Upper lobe of left lung (tissue), 6 donors: ENCODE data around the gene PPM1N. TPM values are rescaled to one million over a fixed set of nuclear protein-coding genes. Genes with fewer than 3 reads are reported as not detected.

Experiments
- ATAC-seq, 2 donors: fragments of 200-7000 bp; cut with Tn5 transposase; one replicate each; pipeline ENCODE4 v1.9.1; 2022; ENCODE audit warnings: mild to moderate bottlenecking in 2 of 2, moderate library complexity in 2 of 2; ENCODE audit not compliant: low FRiP score in 2 of 2
- DNase-seq, 2 donors: peaks; one replicate each; pipeline ENCODE4 v3.0.0-alpha.2; 2019 to 2020
- H3K27ac ChIP-seq, 4 donors: fragments of 200-600 bp; sonication (generic); one replicate each; pipeline ENCODE4 v1.5.1; 2016 to 2019
- H3K27me3 ChIP-seq, 4 donors: fragments of 200-600 bp; sonication (generic); one replicate each; pipeline ENCODE4 v1.5.1; 2017 to 2019
- H3K36me3 ChIP-seq, 4 donors: fragments of 200-600 bp; sonication (generic); one replicate each; pipeline ENCODE4 v1.5.1; 2016 to 2019
- H3K4me1 ChIP-seq, 4 donors: fragments of 200-600 bp; sonication (generic); one replicate each; pipeline ENCODE4 v1.5.1; 2018 to 2019
- H3K4me3 ChIP-seq, 4 donors: fragments of 200-600 bp; sonication (generic); one replicate each; pipeline ENCODE4 v1.5.1; 2017 to 2019; ENCODE audit warnings: mild to moderate bottlenecking in 2 of 4, moderate library complexity in 1 of 4
- H3K9me3 ChIP-seq, 4 donors: fragments of 200-600 bp; sonication (generic); one replicate each; pipeline ENCODE4 v1.5.1; 2018 to 2019
- EP300 ChIP-seq, 4 donors: sonication (generic); formaldehyde crosslinking; IDR thresholded peaks; one replicate each; pipeline ENCODE4 v1.5.1; 2017; ENCODE audit warnings: antibody characterized with exemption in 4 of 4, control low read depth in 2 of 4
- POLR2A ChIP-seq, 4 donors: fragments of 450-650 bp; IDR thresholded peaks; one replicate each; pipeline ENCODE4 v1.5.1; 2016 to 2017; ENCODE audit warnings: antibody characterized with exemption in 4 of 4, mild to moderate bottlenecking in 2 of 4
- POLR2AphosphoS5 ChIP-seq, 2 donors: sonication (generic); formaldehyde crosslinking; IDR thresholded peaks; one replicate each; pipeline ENCODE4 v1.5.1; 2017; ENCODE audit warnings: antibody characterized with exemption in 2 of 2
- WGBS, 2 donors: methylation state at CpG; one replicate each; pipeline ENCODE4 v1.1.5; 2017 to 2018; 5-methylcytosine and 5-hydroxymethylcytosine counted together
- total RNA-seq, 6 donors: library from RNA; depleted of rRNA in 4 of 6; stranded (reverse); fragments of >200 nt in 4 of 6; gene quantifications; one replicate each; pipeline versions ENCODE4 v1.1.0 to v1.2.1, GENCODE V29; 2016 to 2021
- TF ChIP-seq, protein P1 (sequence below), 6 experiments: fragments of 450-650 bp in 4 of 6; fragments of 200-600 bp in 2 of 6; sonication (generic) in 2 of 6; IDR thresholded peaks; one replicate each; pipeline ENCODE4 v1.5.1; 2016 to 2019; ENCODE audit warnings: antibody characterized with exemption in 6 of 6
- donor health status: DM: no; HTN: no; CAD: no; lungs with moderate emphysema.
- donor health status: DM: no; HTN: yes; CAD: no; lungs with severe emphysema.

The PPM1N gene
- total RNA-seq, 6 donors from 2014 or later, result 0.89 to 6.3 (median 1.1) TPM; not detected in 1

DNA sequence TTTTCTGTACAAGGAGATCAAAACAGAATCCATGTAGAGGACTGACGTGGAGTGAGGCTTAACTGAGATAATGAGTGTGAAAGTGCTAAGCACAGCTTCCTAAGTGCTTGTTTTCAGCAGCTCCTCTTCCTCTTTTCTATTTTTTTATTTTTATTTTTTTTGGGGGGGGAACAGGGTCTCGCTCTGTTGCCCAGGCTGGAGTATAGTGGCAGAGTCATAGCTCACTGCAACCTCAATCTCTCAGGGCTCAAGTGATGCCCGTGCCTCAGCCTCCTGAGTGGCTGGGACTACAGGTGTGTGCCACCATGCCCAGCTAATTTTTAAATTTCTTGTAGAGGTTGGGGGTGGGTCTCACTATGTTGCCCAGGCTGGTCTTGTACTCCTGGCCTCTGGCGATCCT lies 36.1 kb upstream of the PPM1N start:
- ATAC-seq, result no peak
- H3K27ac ChIP-seq, result no peak overlapping the region
- peaks cover 4 to 6% (median 5%) of the 10 kb centered on the region in 4 donors for H3K4me1 ChIP-seq
- 69 to 75% methylated on average over 4 of the region's 4 CpGs for WGBS, 2 donors
- no peaks in the 10 kb centered on the region for H3K27me3 ChIP-seq
- no peak for DNase-seq
- no peaks in the 10 kb centered on the region for H3K36me3 ChIP-seq
- H3K4me3 ChIP-seq, result no peak overlapping the region
- TF ChIP-seq POLR2A (IDR thresholded peaks at IDR 0.05) (no peak), EP300 (IDR thresholded peaks at IDR 0.05) (no peak), POLR2AphosphoS5 (IDR thresholded peaks at IDR 0.05) (no peak)
- TF ChIP-seq, protein P1, sequence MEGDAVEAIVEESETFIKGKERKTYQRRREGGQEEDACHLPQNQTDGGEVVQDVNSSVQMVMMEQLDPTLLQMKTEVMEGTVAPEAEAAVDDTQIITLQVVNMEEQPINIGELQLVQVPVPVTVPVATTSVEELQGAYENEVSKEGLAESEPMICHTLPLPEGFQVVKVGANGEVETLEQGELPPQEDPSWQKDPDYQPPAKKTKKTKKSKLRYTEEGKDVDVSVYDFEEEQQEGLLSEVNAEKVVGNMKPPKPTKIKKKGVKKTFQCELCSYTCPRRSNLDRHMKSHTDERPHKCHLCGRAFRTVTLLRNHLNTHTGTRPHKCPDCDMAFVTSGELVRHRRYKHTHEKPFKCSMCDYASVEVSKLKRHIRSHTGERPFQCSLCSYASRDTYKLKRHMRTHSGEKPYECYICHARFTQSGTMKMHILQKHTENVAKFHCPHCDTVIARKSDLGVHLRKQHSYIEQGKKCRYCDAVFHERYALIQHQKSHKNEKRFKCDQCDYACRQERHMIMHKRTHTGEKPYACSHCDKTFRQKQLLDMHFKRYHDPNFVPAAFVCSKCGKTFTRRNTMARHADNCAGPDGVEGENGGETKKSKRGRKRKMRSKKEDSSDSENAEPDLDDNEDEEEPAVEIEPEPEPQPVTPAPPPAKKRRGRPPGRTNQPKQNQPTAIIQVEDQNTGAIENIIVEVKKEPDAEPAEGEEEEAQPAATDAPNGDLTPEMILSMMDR (IDR thresholded peaks at IDR 0.05), result no peak
- no peaks in the 10 kb centered on the region for H3K9me3 ChIP-seq

DNA sequence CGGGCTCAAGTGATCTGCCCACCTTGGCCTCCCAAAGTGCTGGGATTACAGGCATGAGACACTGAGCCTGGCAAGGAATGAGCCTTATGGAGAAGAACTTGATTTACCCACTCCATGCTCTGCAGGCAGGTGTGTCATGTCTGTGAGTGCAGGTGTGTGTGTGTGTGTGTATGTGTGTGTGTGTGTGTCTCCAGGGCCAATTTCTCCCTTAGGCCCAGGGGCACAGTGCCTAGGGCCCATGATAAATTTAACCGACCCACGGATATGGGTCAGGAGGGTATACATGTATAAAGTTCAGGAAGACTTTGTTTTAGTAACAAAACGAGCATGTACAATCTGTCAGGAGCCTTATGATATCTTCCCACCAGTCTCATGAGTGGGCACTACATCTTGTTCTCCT lies 35.0 kb upstream of the PPM1N start:
- Histone ChIP-seq H3K4me3 (no peak overlapping the region), H3K27ac (no peak overlapping the region), H3K9me3 (no peaks in the 10 kb centered on the region), H3K4me1 (peaks cover 9 to 13% (median 10%) of the 10 kb centered on the region in 4 donors), H3K36me3 (no peaks in the 10 kb centered on the region), H3K27me3 (no peaks in the 10 kb centered on the region)
- no peak for TF ChIP-seq EP300 (IDR thresholded peaks at IDR 0.05)
- no peak for TF ChIP-seq POLR2AphosphoS5 (IDR thresholded peaks at IDR 0.05)
- TF ChIP-seq, protein P1 (IDR thresholded peaks at IDR 0.05), result no peak
- TF ChIP-seq POLR2A (IDR thresholded peaks at IDR 0.05), result no peak
- no peak for DNase-seq
- no peak for ATAC-seq
- 82 to 91% methylated on average over 4 of the region's 4 CpGs for whole genome bisulfite sequencing, 2 donors

DNA sequence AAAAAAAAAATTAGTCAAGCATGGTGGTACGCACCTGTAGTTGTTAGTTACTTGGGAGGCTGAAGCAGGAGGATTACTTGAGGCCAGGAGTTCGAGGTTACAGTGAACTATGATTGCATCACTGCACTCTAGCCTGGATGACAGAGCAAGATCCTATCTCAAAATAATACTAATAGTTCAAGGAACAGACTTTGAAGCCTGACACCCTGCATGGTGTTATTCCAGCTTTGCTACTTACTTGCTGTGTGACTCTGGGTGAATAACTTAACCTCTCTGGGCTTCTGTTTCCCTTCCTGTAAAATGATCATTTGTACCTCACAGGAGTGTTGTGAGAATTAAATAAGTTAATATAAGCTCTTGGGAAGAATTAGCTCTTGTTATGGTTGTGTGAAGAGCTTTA lies 34.0 kb upstream of the PPM1N start:
- H3K4me3 ChIP-seq, result no peak overlapping the region
- no peaks in the 10 kb centered on the region for H3K27me3 ChIP-seq
- WGBS, 2 donors, result 83 to 86% methylated on average over 2 of the region's 2 CpGs
- no peaks in the 10 kb centered on the region for H3K36me3 ChIP-seq
- peaks cover 13 to 20% (median 17%) of the 10 kb centered on the region in 4 donors for H3K4me1 ChIP-seq
- no peaks in the 10 kb centered on the region for H3K9me3 ChIP-seq
- DNase-seq, result no peak
- TF ChIP-seq, protein P1 (IDR thresholded peaks at IDR 0.05), result no peak
- no peak for TF ChIP-seq EP300 (IDR thresholded peaks at IDR 0.05)
- no peak for TF ChIP-seq POLR2AphosphoS5 (IDR thresholded peaks at IDR 0.05)
- TF ChIP-seq POLR2A (IDR thresholded peaks at IDR 0.05), result no peak
- no peak overlapping the region for H3K27ac ChIP-seq
- no peak for ATAC-seq

DNA sequence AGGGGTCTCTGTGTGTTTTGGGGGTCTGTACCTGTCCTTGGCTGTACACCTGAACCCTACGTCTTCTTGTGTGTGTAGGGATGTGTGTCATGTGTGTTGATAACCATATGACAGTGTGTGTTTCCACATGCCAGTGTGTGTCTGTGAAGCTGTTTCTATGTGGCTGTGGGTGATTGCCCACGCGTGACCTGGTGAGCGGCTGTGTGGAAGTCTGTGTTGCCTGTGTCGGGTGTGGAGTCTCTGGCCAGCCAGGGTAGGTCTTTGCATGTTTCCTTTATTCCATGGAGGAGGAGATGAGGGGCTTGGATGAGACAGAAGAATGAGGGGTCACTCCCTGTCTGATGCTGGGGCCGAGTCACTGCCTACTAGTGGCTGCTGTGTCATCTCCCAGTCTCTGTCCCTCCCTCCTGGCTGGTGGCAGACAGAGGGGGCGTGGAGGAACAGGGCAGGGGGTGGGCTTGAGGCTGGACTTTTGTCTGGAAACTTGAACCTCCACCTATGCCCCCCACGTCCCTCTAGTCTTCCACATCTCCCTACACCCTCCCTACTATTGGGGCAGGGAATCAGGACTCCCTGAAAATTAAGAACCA lies 33.3 kb upstream of the PPM1N start:
- Histone ChIP-seq H3K36me3 (no peaks in the 10 kb centered on the region), H3K9me3 (no peaks in the 10 kb centered on the region), H3K27me3 (no peaks in the 10 kb centered on the region), H3K4me3 (no peak overlapping the region), H3K4me1 (peaks cover 15 to 23% (median 21%) of the 10 kb centered on the region in 4 donors), H3K27ac (no peak overlapping the region)
- 45 to 64% methylated on average over 4 to 8 of the region's 8 CpGs for WGBS, 2 donors
- TF ChIP-seq, protein P1 (IDR thresholded peaks at IDR 0.05), result no peak
- TF ChIP-seq POLR2A (IDR thresholded peaks at IDR 0.05) (no peak), POLR2AphosphoS5 (IDR thresholded peaks at IDR 0.05) (no peak), EP300 (IDR thresholded peaks at IDR 0.05) (no peak)
- no peak for ATAC-seq
- DNase-seq, result no peak

DNA sequence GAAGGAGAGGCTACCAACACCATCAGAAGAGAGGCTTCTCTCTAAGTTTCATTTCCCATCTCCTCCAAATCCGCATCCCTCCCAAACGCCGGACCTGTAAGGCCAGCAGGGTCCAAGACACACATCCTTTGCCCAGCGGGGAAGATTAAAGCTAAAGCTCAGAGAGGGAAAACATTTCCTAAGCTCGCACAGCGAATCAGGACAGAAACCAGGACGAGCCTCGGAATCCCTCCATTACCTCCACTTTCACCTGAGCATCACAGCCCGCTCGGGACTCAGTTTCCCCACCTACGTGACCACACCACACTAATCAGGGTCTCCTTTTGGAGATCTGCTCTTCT lies 31.2 kb upstream of the PPM1N start:
- TF ChIP-seq EP300 (IDR thresholded peaks at IDR 0.05) (no peak), POLR2AphosphoS5 (IDR thresholded peaks at IDR 0.05) (no peak), POLR2A (IDR thresholded peaks at IDR 0.05) (no peak)
- TF ChIP-seq, protein P1 (IDR thresholded peaks at IDR 0.05), result no peak
- DNase-seq (no peak), ATAC-seq (no peak)
- Histone ChIP-seq H3K36me3 (no peaks in the 10 kb centered on the region), H3K9me3 (no peaks in the 10 kb centered on the region), H3K4me3 (peak overlapping the region in 3 of 4 donors; percentile 49 to 76 (median 60)), H3K27me3 (no peaks in the 10 kb centered on the region), H3K4me1 (peaks cover 24 to 31% (median 25%) of the 10 kb centered on the region in 4 donors), H3K27ac (peak overlapping the region; percentile 90 to 97 (median 96))
- 1 to 2% methylated on average over 11 of the region's 11 CpGs for WGBS, 2 donors
